SK-N-SH (cell line): ENCODE results near the gene FAM221B. TPM values are rescaled to one million over a fixed set of nuclear protein-coding genes. Genes with fewer than 3 reads are reported as not detected.

ENCODE experiments used
- CTCF ChIA-PET: fragments of 300-600, 350-600 bp; formaldehyde crosslinking; extraction: SDS; loops from one replicate; lab custom pipeline; 2021; lab: Yijun Ruan, JAX
- POLR2A ChIA-PET: fragments of 350-600 bp; sonication (Branson Sonifier 250); formaldehyde crosslinking; extraction: SDS; loops from one replicate; lab custom pipeline; 2020; ENCODE audit warnings: antibody characterized with exemption, inconsistent platforms; lab: Yijun Ruan, JAX
- DNase-seq: peaks from one replicate; pipeline ENCODE4 v3.0.0; 2012
- H2AFZ ChIP-seq: fragments of 200-600 bp; sonication (generic); 2 replicates; pipeline ENCODE4 v1.8.1; 2016; ENCODE audit warnings: antibody characterized with exemption, mild to moderate bottlenecking, low read depth
- H3F3A ChIP-seq: fragments of 200-600 bp; sonication (generic); replicated peaks from 2 replicates; pipeline ENCODE3; 2016; ENCODE audit warnings: antibody characterized with exemption, mild to moderate bottlenecking; ENCODE audit not compliant: insufficient read depth
- H3K27ac ChIP-seq, 2 experiments: fragments of 200-500 bp in 1 of 2; fragments of 200-600 bp in 1 of 2; sonication (Bioruptor generic) in 1 of 2; sonication (generic), shearing (Covaris generic) in 1 of 2; 2 replicates each; pipeline versions ENCODE4 v1.5.1 to v1.6.1; 2014 to 2016; ENCODE audit warnings: low read depth in 2 of 2, inconsistent platforms in 1 of 2, low read length in 1 of 2, mild to moderate bottlenecking in 1 of 2, mixed read lengths in 1 of 2
- H3K27me3 ChIP-seq: fragments of 200-600 bp; sonication (generic), shearing (Covaris generic); 2 replicates; pipeline ENCODE4 v1.6.1; 2016; ENCODE audit warnings: mixed run types; ENCODE audit not compliant: insufficient read depth
- H3K36me3 ChIP-seq, 2 experiments: fragments of 200-500 bp in 1 of 2; fragments of 200-600 bp in 1 of 2; sonication (Bioruptor generic) in 1 of 2; sonication (generic) in 1 of 2; replicated peaks in 1 of 2; 2 replicates each; pipeline versions ENCODE3 to v1.5.1; 2014 to 2016; ENCODE audit warnings: low read length in 1 of 2, mild to moderate bottlenecking in 1 of 2; ENCODE audit not compliant: insufficient read depth in 2 of 2, control insufficient read depth in 1 of 2
- H3K4me1 ChIP-seq, 2 experiments: fragments of 200-500 bp in 1 of 2; fragments of 200-600 bp in 1 of 2; sonication (Bioruptor generic) in 1 of 2; sonication (generic), shearing (Covaris generic) in 1 of 2; 2 replicates each; pipeline versions ENCODE4 v1.5.1 to v1.6.1; 2014 to 2016; ENCODE audit warnings: low read depth in 1 of 2, low read length in 1 of 2, mixed run types in 1 of 2; ENCODE audit not compliant: insufficient read depth in 2 of 2, control insufficient read depth in 1 of 2
- H3K4me2 ChIP-seq: fragments of 200-600 bp; sonication (generic), shearing (Covaris generic); 2 replicates; pipeline ENCODE4 v1.6.1; 2017; ENCODE audit warnings: mixed run types
- H3K4me3 ChIP-seq, 2 experiments: fragments of 200-500 bp in 1 of 2; fragments of 200-600 bp in 1 of 2; sonication (Bioruptor generic) in 1 of 2; sonication (generic), shearing (Covaris generic) in 1 of 2; 2 replicates each; pipeline versions ENCODE4 v1.5.1 to v1.8.1; 2014 to 2016; ENCODE audit warnings: low read depth in 2 of 2, inconsistent platforms in 1 of 2, low read length in 1 of 2, mild to moderate bottlenecking in 1 of 2, mixed read lengths in 1 of 2, moderate library complexity in 1 of 2
- H3K79me2 ChIP-seq: fragments of 200-600 bp; sonication (generic); 2 replicates; pipeline ENCODE4 v1.8.1; 2017; ENCODE audit warnings: mild to moderate bottlenecking; ENCODE audit not compliant: insufficient read depth
- H3K9ac ChIP-seq: fragments of 200-600 bp; sonication (generic); 2 replicates; pipeline ENCODE4 v1.6.1; 2017; ENCODE audit warnings: mixed run types
- H3K9me2 ChIP-seq: fragments of 200-600 bp; sonication (generic); 2 replicates; pipeline ENCODE4 v1.6.1; 2017; ENCODE audit warnings: mixed run types
- H3K9me3 ChIP-seq: fragments of 200-600 bp; sonication (generic); 2 replicates; pipeline ENCODE4 v1.6.1; 2017; ENCODE audit warnings: mixed run types, mild to moderate bottlenecking, moderate library complexity
- H4K20me1 ChIP-seq: fragments of 200-600 bp; sonication (generic); 2 replicates; pipeline ENCODE4 v1.6.1; 2017; ENCODE audit warnings: mild to moderate bottlenecking, mixed run types; ENCODE audit not compliant: insufficient read depth
- ELF1 ChIP-seq: IDR thresholded peaks from 2 replicates; pipeline ENCODE4 v1.4.0; 2012
- EP300 ChIP-seq, 2 experiments: IDR thresholded peaks; 2 replicates each; pipeline versions ENCODE4 v1.4.0 to v1.6.1; 2012; ENCODE audit warnings: borderline replicate concordance in 1 of 2, low read depth in 1 of 2, low read length in 1 of 2
- FOXJ3 ChIP-seq: sonication (generic); formaldehyde crosslinking; IDR thresholded peaks from 2 replicates; pipeline ENCODE4 v1.5.1; 2020; ENCODE audit warnings: mild to moderate bottlenecking, missing genetic modification reagents
- FOXM1 ChIP-seq: IDR thresholded peaks from 2 replicates; pipeline ENCODE4 v1.4.0; 2012; ENCODE audit warnings: low read depth, mild to moderate bottlenecking
- GABPA ChIP-seq: IDR thresholded peaks from 2 replicates; pipeline ENCODE4 v1.4.0; 2012; ENCODE audit warnings: low read depth, mild to moderate bottlenecking
- JUND ChIP-seq: IDR thresholded peaks from 2 replicates; pipeline ENCODE4 v1.4.0; 2012
- MAX ChIP-seq: IDR thresholded peaks from 2 replicates; pipeline ENCODE4 v1.4.0; 2012; ENCODE audit warnings: low read depth
- MXI1 ChIP-seq: IDR thresholded peaks from 2 replicates; pipeline ENCODE4 v1.6.1; 2012; ENCODE audit warnings: mild to moderate bottlenecking, low read depth, low read length, improper control_type of control experiment
- NFIC ChIP-seq: IDR thresholded peaks from 2 replicates; pipeline ENCODE4 v1.4.0; 2012; ENCODE audit warnings: borderline replicate concordance
- NRF1 ChIP-seq: IDR thresholded peaks from 2 replicates; pipeline ENCODE4 v1.6.1; 2012; ENCODE audit warnings: low read depth, mild to moderate bottlenecking, low read length
- RAD21 ChIP-seq: IDR thresholded peaks from 2 replicates; pipeline ENCODE4 v1.6.1; 2012; ENCODE audit warnings: mild to moderate bottlenecking, low read length
- REST ChIP-seq: IDR thresholded peaks from 2 replicates; pipeline ENCODE4 v1.6.1; 2012; ENCODE audit warnings: mild to moderate bottlenecking, low read depth, low read length, moderate library complexity
- SIN3A ChIP-seq: IDR thresholded peaks from 2 replicates; pipeline ENCODE4 v1.6.1; 2012; ENCODE audit warnings: low read depth, mild to moderate bottlenecking, low read length, moderate library complexity, borderline replicate concordance
- TAF1 ChIP-seq: IDR thresholded peaks from 2 replicates; pipeline ENCODE4 v1.6.1; 2012; ENCODE audit warnings: low read depth, mild to moderate bottlenecking, low read length, moderate library complexity, borderline replicate concordance
- TCF12 ChIP-seq: IDR thresholded peaks from 2 replicates; pipeline ENCODE4 v1.4.0; 2012
- YY1 ChIP-seq: IDR thresholded peaks from 2 replicates; pipeline ENCODE4 v1.4.0; 2012; ENCODE audit warnings: low read depth, mild to moderate bottlenecking
- WGBS: methylation state at CpG from one replicate; pipeline ENCODE4 v1.1.6; 2017; ENCODE audit warnings: low lambda C conversion rate; 5-methylcytosine and 5-hydroxymethylcytosine counted together
- polyA plus RNA-seq, 3 experiments: library from polyadenylated mRNA; depleted of rRNA; stranded (reverse); fragments of >200 nt; gene quantifications; 2 replicates each; pipeline ENCODE4 v1.2.3, GENCODE V29; 2012

FAM221B gene
- polyA plus RNA-seq, 1 of the 3 experiments (the other 2 are of a cell fraction) = not detected

GRCh38 chr9:35793461-35793860 lies 35.1 kb downstream of the FAM221B start:
- H3K36me3 ChIP-seq = peaks cover 0 to 3% of the 10 kb centered on the region in 2 experiments
- no peaks in the 10 kb centered on the region for H3K79me2 ChIP-seq
- no peaks in the 10 kb centered on the region for H4K20me1 ChIP-seq
- no peaks in the 10 kb centered on the region for H3K27me3 ChIP-seq
- CTCF ChIA-PET = interaction anchor here (0.6 to 6.5 kb wide), 12 partner anchors 9 to 230 kb away, joined by 3 to 136 read pairs (median 3); partner anchors contain the start of genes ARHGEF39, HINT2 and SPAG8
- no peaks in the 10 kb centered on the region for H3K9me3 ChIP-seq
- no peak overlapping the region for H3K4me3 ChIP-seq
- peaks cover 14% of the 10 kb centered on the region for H3F3A ChIP-seq
- POLR2A ChIA-PET = no interaction called here
- H3K4me1 ChIP-seq = peaks cover 0 to 13% of the 10 kb centered on the region in 2 experiments; a peak in 2 of 4 replicates
- TF ChIP-seq EP300 (IDR thresholded peaks at IDR 0.05; ENCODE audit: borderline replicate concordance in 1 of 2, low read depth in 1 of 2, low read length in 1 of 2) (peak in 1 of 2 experiments; percentile 47; a peak in 1 of 4 replicates), ELF1 (no peak)
- no peak overlapping the region for H3K4me2 ChIP-seq
- H2AFZ ChIP-seq = no peak overlapping the region
- H3K27ac ChIP-seq = no peak overlapping the region; a peak in 1 of 4 replicates
- no peaks in the 10 kb centered on the region for H3K9me2 ChIP-seq
- DNase-seq = peak; percentile 82
- no peak overlapping the region for H3K9ac ChIP-seq
- 63% methylated on average over 2 of the region's 2 CpGs for WGBS

- Histone ChIP-seq H3K4me3 (no peak overlapping the region), H3K9me3 (no peaks in the 10 kb centered on the region), H3K27me3 (no peaks in the 10 kb centered on the region), H3K9ac (no peak overlapping the region), H2AFZ (no peak overlapping the region), H3K79me2 (no peaks in the 10 kb centered on the region), H3K4me2 (no peak overlapping the region), H3K27ac (no peak overlapping the region), H4K20me1 (no peaks in the 10 kb centered on the region), H3K36me3 (peaks cover 0 to 3% of the 10 kb centered on the region in 2 experiments), H3K4me1 (peaks cover 0 to 12% of the 10 kb centered on the region in 2 experiments; a peak in 1 of 4 replicates), H3K9me2 (no peaks in the 10 kb centered on the region), H3F3A (peaks cover 9% of the 10 kb centered on the region)
- no peak for TF ChIP-seq NFIC
- TF ChIP-seq GABPA = no peak
- no peak for TF ChIP-seq YY1
- no peak for TF ChIP-seq JUND
- no peak for TF ChIP-seq SIN3A
- TF ChIP-seq FOXM1 = no peak
- CTCF ChIA-PET = interaction anchor here (0.6 to 6.5 kb wide), 15 partner anchors 9 to 231 kb away, joined by 3 to 136 read pairs (median 4); partner anchors contain the start of genes ARHGEF39, CREB3, HINT2 and SPAG8
- WGBS = 97% methylated on average over 10 of the region's 14 CpGs
- POLR2A ChIA-PET = no interaction called here
- no peak for DNase-seq
These were observed 35.7 kb downstream of the FAM221B start for GRCh38 chr9:35792826-35793225.

- ChIA-PET POLR2A (interaction anchor here (1.0 kb wide), 1 partner anchor 20 kb away, joined by 5 read pairs; the partner anchor contains the start of gene SPAG8), CTCF (interaction anchor here (0.9 to 6.5 kb wide), 10 partner anchors 10 to 231 kb away, joined by 3 to 136 read pairs (median 4); partner anchors contain the start of genes ARHGEF39, CREB3, SPAG8 and TLN1)
- H3K9ac ChIP-seq = no peak overlapping the region
- peaks cover 4% of the 10 kb centered on the region for H3F3A ChIP-seq
- H3K27ac ChIP-seq = no peak overlapping the region; a peak in 1 of 4 replicates
- no peak overlapping the region for H3K4me2 ChIP-seq
- no peak overlapping the region for H2AFZ ChIP-seq
- H3K79me2 ChIP-seq = no peaks in the 10 kb centered on the region
- H3K4me1 ChIP-seq = peaks cover 0 to 12% of the 10 kb centered on the region in 2 experiments; a peak in 1 of 4 replicates
- no peak for DNase-seq
- no peaks in the 10 kb centered on the region for H3K9me2 ChIP-seq
- H3K4me3 ChIP-seq = no peak overlapping the region
- peaks cover 0 to 3% of the 10 kb centered on the region in 2 experiments for H3K36me3 ChIP-seq
- 91% methylated on average over 24 of the region's 34 CpGs for WGBS
- no peaks in the 10 kb centered on the region for H3K27me3 ChIP-seq
- no peaks in the 10 kb centered on the region for H3K9me3 ChIP-seq
- H4K20me1 ChIP-seq = no peaks in the 10 kb centered on the region
- TF ChIP-seq GABPA (no peak), TCF12 (no peak), NRF1 (no peak), SIN3A (no peak), RAD21 (no peak), TAF1 (no peak), MAX (no peak), MXI1 (no peak), FOXJ3 (CRISPR knock-in tag) (no peak), NFIC (no peak), YY1 (no peak), REST (no peak)
These were observed 36.3 kb downstream of the FAM221B start for GRCh38 chr9:35792024-35792813.
